KOPT-K1 (cell line): ENCODE data around the gene IFNK.

Experiments used
- H3K27ac ChIP-seq: fragments of 200-600 bp; sonication (generic); 2 replicates; pipeline ENCODE4 v1.5.1; 2016; ENCODE audit warnings: antibody characterized with exemption, mild to moderate bottlenecking, low read depth, low read length; ENCODE audit not compliant: poor library complexity, severe bottlenecking
- H3K36me3 ChIP-seq: fragments of 200-600 bp; sonication (generic); 2 replicates; pipeline ENCODE4 v1.5.1; 2017; ENCODE audit warnings: antibody characterized with exemption, mild to moderate bottlenecking, low read length, moderate library complexity; ENCODE audit not compliant: insufficient read depth
- H3K9me3 ChIP-seq: fragments of 200-600 bp; sonication (generic); 2 replicates; pipeline ENCODE4 v1.5.1; 2017; ENCODE audit warnings: antibody characterized with exemption, low read length, mild to moderate bottlenecking; ENCODE audit not compliant: insufficient read depth, poor library complexity, severe bottlenecking

The IFNK gene

GRCh38 chr9:27539479-27540441, 15.7 kb downstream of the IFNK start:
- Histone ChIP-seq H3K36me3 (no peaks in the 10 kb centered on the region), H3K9me3 (no peaks in the 10 kb centered on the region), H3K27ac (no peak overlapping the region)

- Histone ChIP-seq H3K27ac (no peak overlapping the region), H3K9me3 (no peaks in the 10 kb centered on the region), H3K36me3 (no peaks in the 10 kb centered on the region)
These were observed 16.4 kb downstream of the IFNK start for GRCh38 chr9:27540502-27540901.

- no peak overlapping the region for H3K27ac ChIP-seq
- H3K9me3 ChIP-seq, result no peaks in the 10 kb centered on the region
- no peaks in the 10 kb centered on the region for H3K36me3 ChIP-seq
These were observed 17.6 kb downstream of the IFNK start for GRCh38 chr9:27541740-27542139.

GRCh38 chr9:27542508-27542907, 18.4 kb downstream of the IFNK start:
- Histone ChIP-seq H3K9me3 (no peaks in the 10 kb centered on the region), H3K27ac (no peak overlapping the region), H3K36me3 (no peaks in the 10 kb centered on the region)

GRCh38 chr9:27545471-27545870, 21.4 kb downstream of the IFNK start:
- Histone ChIP-seq H3K36me3 (no peaks in the 10 kb centered on the region), H3K27ac (no peak overlapping the region)

GRCh38 chr9:27548055-27548741, 24.1 kb downstream of the IFNK start:
- H3K36me3 ChIP-seq, result no peaks in the 10 kb centered on the region
- no peak overlapping the region for H3K27ac ChIP-seq
- H3K9me3 ChIP-seq, result no peaks in the 10 kb centered on the region

More at GRCh38 chr9:27545471-27545870, 21.4 kb downstream of the IFNK start:
- no peaks in the 10 kb centered on the region for H3K9me3 ChIP-seq

- Histone ChIP-seq H3K27ac (no peak overlapping the region), H3K36me3 (no peaks in the 10 kb centered on the region), H3K9me3 (no peaks in the 10 kb centered on the region)
These were observed 25.2 kb downstream of the IFNK start for GRCh38 chr9:27549196-27549755.

GRCh38 chr9:27554712-27555111, 30.6 kb downstream of the IFNK start:
- Histone ChIP-seq H3K27ac (no peak overlapping the region), H3K36me3 (no peaks in the 10 kb centered on the region; the same call in 1 of the 2 replicates), H3K9me3 (no peaks in the 10 kb centered on the region)

- no peaks in the 10 kb centered on the region for H3K9me3 ChIP-seq
- H3K27ac ChIP-seq, result no peak overlapping the region
- H3K36me3 ChIP-seq, result no peaks in the 10 kb centered on the region; the same call in 1 of the 2 replicates
These were observed 32.4 kb downstream of the IFNK start for GRCh38 chr9:27556470-27556869.

- H3K27ac ChIP-seq, result no peak overlapping the region
- no peaks in the 10 kb centered on the region for H3K9me3 ChIP-seq
- no peaks in the 10 kb centered on the region; the same call in 1 of the 2 replicates for H3K36me3 ChIP-seq
These were observed 34.2 kb downstream of the IFNK start for GRCh38 chr9:27558307-27558706.

GRCh38 chr9:27560457-27560856, 36.4 kb downstream of the IFNK start:
- Histone ChIP-seq H3K36me3 (no peaks in the 10 kb centered on the region; the same call in none of the 2 replicates), H3K9me3 (no peaks in the 10 kb centered on the region), H3K27ac (no peak overlapping the region)

GRCh38 chr9:27561685-27562084, 37.6 kb downstream of the IFNK start:
- Histone ChIP-seq H3K9me3 (no peaks in the 10 kb centered on the region), H3K27ac (no peak overlapping the region), H3K36me3 (no peaks in the 10 kb centered on the region; the same call in 1 of the 2 replicates)

GRCh38 chr9:27563738-27564430, 39.8 kb downstream of the IFNK start:
- Histone ChIP-seq H3K9me3 (no peaks in the 10 kb centered on the region), H3K36me3 (no peaks in the 10 kb centered on the region; the same call in 1 of the 2 replicates), H3K27ac (no peak overlapping the region)

- no peaks in the 10 kb centered on the region for H3K9me3 ChIP-seq
- H3K27ac ChIP-seq, result no peak overlapping the region
- no peaks in the 10 kb centered on the region; the same call in 1 of the 2 replicates for H3K36me3 ChIP-seq
These were observed 40.6 kb downstream of the IFNK start for GRCh38 chr9:27564670-27565069.
